HG03439 (cell line): ENCODE measurements around the gene RASGRP1.
A peak's percentile ranks its signal among the peaks of the same experiment; 100 is the strongest.

Source experiments
- ATAC-seq: cut with Tn5 transposase; IDR thresholded peaks from one replicate; pipeline ENCODE4 v1.9.1; 2021; ENCODE audit warnings: mild to moderate bottlenecking, moderate library complexity; ENCODE audit not compliant: unreplicated experiment

Gene RASGRP1

DNA sequence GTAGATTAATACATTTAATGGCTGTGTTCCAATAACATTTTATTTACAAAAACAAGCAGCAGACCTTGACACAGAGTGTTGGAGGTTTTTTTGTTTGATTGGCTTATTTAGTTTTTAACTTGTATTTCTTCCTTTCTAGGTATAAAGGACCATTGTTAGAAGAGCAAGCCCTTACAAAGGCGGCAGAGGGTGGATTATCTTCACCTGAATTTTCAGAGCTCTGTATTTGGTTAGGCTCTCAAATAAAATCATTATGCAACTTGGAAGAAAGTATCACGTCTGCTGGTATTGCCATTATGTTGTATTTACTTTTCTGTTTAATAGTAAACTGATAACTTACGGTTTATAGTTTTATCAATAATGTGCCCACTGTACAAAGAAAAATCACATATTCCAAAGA lies 100.7 kb downstream of the RASGRP1 start:
- no peak for ATAC-seq

DNA sequence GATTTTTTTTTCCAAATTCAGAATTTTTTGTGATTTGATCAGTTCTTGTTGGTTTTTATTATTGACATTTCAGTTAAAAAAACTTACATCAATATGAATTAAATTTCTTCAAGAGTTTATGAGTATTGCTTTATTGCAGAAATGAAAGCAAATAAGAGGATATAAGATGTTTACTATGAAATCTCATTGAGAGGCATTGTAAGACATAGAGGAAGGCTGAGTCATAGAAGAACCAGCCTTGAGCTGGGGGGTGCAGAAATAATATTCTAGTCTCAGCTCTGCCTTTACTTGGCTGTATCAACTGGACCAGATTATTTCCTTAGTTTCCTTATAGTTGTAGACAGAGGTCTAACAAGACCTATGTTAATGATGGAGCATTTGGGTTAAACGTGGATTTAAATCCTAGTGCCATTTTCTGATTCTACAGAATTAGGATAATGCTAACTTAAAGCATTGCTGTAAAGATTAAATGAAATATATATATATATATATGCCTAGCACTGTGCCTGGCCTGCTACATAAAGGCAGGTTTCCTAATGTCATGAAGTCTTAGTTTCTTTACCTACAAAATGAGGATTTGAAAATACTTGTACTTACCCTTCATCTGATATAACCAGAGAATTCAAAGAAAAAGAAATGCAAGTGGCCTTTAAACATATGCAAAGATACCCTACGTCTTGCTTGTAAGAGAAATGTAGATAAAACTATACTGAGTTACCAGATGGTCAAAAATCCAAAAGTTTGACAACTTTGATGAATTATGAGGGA lies 103.4 kb downstream of the RASGRP1 start:
- ATAC-seq, result peak; percentile 65

DNA sequence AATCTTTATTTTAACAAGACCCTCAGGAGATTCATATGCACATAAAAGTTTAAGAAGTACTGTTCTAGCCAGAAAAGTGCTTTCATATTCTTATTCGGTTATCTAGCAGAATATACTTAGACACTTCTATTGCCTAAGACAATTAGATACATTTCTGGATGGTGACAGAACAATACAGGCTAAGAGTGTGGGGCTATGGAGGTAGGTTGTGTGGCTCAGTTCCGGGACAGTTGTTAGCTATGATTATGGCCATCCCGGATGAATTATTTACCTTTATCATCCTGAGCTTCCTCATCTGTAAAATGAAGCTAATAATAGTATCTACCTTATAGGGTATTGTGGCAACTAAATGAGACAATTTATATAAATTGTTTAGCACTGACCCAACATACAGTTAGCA lies 104.1 kb downstream of the RASGRP1 start:
- no peak for ATAC-seq

DNA sequence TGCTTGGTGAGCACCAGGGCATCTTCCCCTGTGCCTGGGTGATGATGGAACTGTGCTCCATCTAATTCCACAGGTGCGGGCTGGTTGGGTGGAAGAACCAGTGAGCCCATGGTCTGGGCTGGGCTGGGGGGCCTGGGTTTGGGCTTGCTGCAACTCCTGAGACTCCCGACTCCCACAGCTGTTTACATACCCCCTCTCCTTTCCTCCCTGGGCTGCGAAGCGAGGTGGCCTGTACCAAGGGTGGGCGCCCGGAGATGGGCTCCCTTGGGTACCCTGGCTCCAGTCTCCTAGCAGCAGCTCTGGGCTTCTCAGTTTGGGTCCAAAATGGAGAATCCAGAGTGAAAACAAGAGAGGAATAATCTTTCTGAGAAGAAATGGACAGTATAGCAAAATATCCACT lies 105.1 kb downstream of the RASGRP1 start:
- ATAC-seq, result no peak

DNA sequence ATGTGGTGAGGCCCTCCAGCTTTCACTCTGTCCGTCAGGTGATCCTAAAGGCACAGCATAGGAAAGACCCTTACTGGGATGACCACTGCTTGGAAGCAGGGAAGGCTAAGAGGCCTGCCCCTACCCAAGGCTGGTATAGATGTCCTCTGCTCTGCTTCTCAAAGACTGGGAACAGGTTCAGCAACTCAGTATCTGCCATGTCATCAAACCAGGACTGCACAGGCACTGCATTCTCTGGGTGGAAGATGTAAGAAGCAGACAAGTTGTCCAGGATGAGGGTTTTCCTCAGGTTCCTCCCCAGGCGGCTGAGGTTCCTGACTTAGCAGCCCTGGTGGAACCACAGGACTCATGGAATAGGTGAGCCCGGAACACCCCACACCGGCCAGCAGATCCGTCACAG lies 106.0 kb downstream of the RASGRP1 start:
- no peak for ATAC-seq

DNA sequence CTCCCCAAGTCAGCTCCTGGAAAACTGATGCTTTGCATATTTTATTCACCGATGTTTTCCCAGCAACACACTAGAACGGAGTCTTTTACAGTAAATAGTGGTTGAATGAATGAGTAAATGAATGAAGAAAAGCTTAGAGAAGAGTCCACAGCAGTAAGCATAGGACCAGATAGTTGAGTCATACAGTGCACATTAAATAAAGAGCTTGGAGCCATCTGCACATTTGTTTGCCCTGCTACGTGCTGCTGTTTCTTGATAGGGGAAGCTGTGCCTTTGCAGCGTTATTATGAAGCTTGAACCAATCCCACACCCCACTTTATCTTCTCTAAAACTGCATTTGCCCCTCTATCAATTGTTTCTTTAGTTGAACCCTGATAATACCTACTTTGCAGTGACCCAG lies 109.5 kb downstream of the RASGRP1 start:
- ATAC-seq, result no peak

DNA sequence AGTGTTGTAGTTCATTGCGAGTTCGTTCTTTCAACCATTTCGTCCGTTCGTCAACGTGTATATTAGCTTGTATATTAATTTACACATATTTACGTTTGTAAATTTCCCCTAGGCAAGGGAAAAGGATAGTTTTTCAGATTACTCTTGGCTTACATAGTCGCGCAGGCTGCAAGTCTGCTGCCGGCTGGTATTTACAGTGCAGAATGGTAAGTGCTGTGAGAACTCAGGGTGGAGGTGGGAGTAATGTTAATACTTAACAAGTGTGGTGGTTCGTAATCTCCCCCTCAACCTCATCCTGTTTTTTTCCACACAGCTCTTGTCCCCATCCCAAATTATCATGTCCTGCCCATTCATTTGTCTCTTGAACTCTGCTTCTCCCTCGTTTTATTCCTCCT lies 109.9 kb downstream of the RASGRP1 start:
- ATAC-seq, result no peak

DNA sequence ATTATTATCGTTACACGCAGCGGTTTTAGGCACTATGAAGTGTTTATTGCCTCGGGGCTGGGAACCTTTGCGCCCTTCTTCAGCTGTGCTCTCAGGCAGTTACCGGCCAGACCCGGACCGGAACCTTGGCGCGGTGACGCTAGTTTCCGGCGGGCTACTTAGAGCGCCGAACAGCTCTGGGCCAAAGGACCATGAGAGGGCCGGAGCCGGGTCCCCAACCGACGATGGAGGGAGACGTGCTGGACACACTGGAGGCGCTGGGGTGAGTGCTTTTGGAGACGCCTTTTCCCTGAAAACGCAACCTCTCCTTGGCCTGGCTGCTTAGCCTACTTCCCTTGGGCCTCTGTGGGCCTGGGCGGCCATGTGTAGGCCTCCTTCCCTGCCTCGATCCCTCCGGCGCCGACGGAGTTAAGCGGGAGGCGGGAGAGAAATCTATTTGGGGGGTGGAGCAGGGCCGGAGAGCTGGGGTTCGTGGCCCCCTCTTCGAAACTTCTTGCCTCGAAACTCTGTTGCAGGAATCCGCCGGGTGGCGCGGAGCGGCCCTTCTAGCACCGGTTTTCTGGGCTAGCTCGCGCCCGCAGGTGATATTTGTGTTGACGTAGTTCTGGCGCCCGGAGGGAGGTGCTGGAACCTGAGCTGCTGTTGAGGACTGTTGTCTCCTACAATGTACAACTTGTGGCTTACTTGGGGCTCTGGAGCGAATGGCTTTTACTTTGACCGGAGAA lies 110.5 kb downstream of the RASGRP1 start, which contains the start of gene FAM98B:
Gene FAM98B (plus strand): TSS at position 157 of the 725 bp plus-strand sequence. CDS start 35 bp downstream, at position 192.
- ATAC-seq, result peak; percentile 93

DNA sequence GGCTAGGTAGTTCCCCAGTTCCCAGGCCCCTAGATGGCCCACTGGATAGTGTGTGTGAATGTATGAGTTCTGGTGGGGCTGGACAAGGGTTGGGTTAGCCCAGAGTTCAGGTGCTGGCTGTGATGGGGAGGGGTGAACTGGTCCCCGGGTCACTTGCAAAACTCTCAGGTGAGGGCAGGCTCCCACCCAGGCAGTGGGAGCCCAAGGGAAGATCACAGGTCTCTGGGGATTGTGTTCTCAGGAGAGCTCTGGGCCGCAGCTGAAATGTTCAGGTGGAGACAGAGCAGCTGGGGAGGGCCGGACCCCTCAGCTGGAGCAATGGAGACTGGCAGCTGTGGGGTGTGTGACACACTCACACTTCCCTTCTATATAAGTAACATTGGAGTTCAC lies 123.5 kb downstream of the RASGRP1 start:
- ATAC-seq, result no peak

DNA sequence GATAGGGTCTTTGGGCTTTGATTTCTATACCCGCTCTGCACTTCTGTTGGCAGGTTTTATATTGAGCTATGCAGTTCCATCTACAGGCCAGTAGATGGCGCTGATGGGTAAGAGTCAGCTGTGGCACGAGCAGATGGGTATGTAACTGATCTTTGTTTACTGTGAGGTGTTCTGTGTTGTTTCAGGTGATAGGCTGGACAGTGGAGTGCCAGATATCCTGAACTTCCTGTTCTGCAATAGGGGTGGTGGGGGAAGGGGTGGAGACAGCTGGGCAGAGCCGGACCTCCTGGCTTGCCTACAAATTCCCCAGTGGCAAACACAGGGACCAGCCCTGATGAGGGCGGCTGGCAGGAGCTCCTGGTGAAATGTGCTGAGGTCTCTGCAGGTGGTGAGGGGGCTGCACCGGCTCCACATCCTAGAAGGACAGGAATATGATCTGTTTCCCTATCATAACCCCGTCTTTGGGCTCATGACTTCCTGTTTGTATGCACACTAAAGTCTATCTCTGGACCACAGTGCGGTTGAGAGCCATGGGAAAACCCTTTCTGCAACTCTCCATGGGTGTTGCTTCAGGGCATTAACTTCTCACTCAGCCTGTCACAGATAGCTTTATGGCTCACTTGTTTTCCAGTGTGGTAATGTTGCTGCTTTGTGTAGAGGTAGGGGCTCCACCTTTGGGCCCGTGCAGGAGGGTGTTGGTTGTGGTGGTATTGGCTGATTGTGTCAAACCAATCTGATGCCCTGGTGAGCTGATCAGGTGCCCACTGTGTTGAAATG lies 124.1 kb downstream of the RASGRP1 start:
- peak; percentile 74 for ATAC-seq
